ENCODE data around the gene SFMBT2.

- TF ChIP-seq, protein P1, sequence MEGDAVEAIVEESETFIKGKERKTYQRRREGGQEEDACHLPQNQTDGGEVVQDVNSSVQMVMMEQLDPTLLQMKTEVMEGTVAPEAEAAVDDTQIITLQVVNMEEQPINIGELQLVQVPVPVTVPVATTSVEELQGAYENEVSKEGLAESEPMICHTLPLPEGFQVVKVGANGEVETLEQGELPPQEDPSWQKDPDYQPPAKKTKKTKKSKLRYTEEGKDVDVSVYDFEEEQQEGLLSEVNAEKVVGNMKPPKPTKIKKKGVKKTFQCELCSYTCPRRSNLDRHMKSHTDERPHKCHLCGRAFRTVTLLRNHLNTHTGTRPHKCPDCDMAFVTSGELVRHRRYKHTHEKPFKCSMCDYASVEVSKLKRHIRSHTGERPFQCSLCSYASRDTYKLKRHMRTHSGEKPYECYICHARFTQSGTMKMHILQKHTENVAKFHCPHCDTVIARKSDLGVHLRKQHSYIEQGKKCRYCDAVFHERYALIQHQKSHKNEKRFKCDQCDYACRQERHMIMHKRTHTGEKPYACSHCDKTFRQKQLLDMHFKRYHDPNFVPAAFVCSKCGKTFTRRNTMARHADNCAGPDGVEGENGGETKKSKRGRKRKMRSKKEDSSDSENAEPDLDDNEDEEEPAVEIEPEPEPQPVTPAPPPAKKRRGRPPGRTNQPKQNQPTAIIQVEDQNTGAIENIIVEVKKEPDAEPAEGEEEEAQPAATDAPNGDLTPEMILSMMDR (IDR thresholded peaks at IDR 0.05; ENCODE audit: low read depth, low read length): no peak
- TF ChIP-seq EZH2phosphoT487 (IDR thresholded peaks at IDR 0.05; ENCODE audit: low read depth): no peak
Measured at GRCh38 chr10:7192061-7192460, 218.8 kb downstream of the SFMBT2 start.
